Psoas muscle (tissue), 8 donors: Measurements from ENCODE around the gene NUDC. TPM values are rescaled to one million over a fixed set of nuclear protein-coding genes. Genes with fewer than 3 reads are reported as not detected.

Source experiments
- ATAC-seq, 4 donors: fragments of 200-7000 bp; cut with Tn5 transposase; one replicate each; pipeline ENCODE4 v1.9.1; 2020; ENCODE audit warnings: moderate library complexity in 3 of 4, mild to moderate bottlenecking in 2 of 4
- DNase-seq, 2 donors: peaks; one replicate each; pipeline ENCODE4 v3.0.0-alpha.2; 2020
- H3K27ac ChIP-seq: fragments of 200-600 bp; one replicate; pipeline ENCODE4 v1.8.0; 2022
- H3K27me3 ChIP-seq, 3 donors: fragments of 200-600 bp in 1 of 3; one replicate each; pipeline versions ENCODE4 v1.6.1 to v1.8.0; 2013 to 2022; ENCODE audit warnings: low read length in 2 of 3, mild to moderate bottlenecking in 2 of 3, moderate library complexity in 1 of 3; ENCODE audit not compliant: insufficient read depth in 3 of 3
- H3K36me3 ChIP-seq, 2 donors: fragments of 200-600 bp in 1 of 2; one replicate each; pipeline versions ENCODE4 v1.6.1 to v1.8.0; 2013 to 2022; ENCODE audit warnings: low read depth in 1 of 2, mild to moderate bottlenecking in 1 of 2, moderate library complexity in 1 of 2; ENCODE audit not compliant: insufficient read depth in 1 of 2
- H3K4me1 ChIP-seq: fragments of 200-600 bp; one replicate; pipeline ENCODE4 v1.8.0; 2022
- H3K4me3 ChIP-seq: fragments of 200-600 bp; one replicate; pipeline ENCODE4 v1.8.0; 2022; ENCODE audit warnings: mild to moderate bottlenecking
- H3K9me3 ChIP-seq: fragments of 200-600 bp; one replicate; pipeline ENCODE4 v1.8.0; 2022
- WGBS, 3 donors: extraction: QIAGEN DNeasy Blood & Tissue Kit; methylation state at CpG; one replicate each; pipeline versions ENCODE4 v1.1.6 to v1.1.7; 2013; 5-methylcytosine and 5-hydroxymethylcytosine counted together
- intact Hi-C, 2 donors: fragments of 100-400 bp; cut with DNase I; formaldehyde crosslinking; loops; one replicate each; pipeline versions ENCODE4 v1.11.0 to v1.14.2; 2022
- polyA plus RNA-seq, 3 donors: library from polyadenylated mRNA; stranded (reverse); fragments of 200-250 nt; gene quantifications; one replicate each; pipeline ENCODE4 v1.2.3, GENCODE V29; 2013
- total RNA-seq, 4 donors: library from RNA; stranded (reverse); fragmentation: NEBNext Ultra II Directional in 2 of 4; extraction: Animal tissue kit (Norgen Biotek cat#: 25700) in 2 of 4; gene quantifications; one replicate each; pipeline versions ENCODE4 v1.2.1 to v1.2.4, GENCODE V29; 2021 to 2023
- TF ChIP-seq, protein P1 (sequence below): fragments of 200-600 bp; IDR thresholded peaks from one replicate; pipeline ENCODE4 v1.8.0; 2022; ENCODE audit warnings: antibody characterized with exemption
- donor health status: healthy with polysubstance abuse.
- donor health status: DM: no; HTN: no; CAD: no; lungs with moderate emphysema.
- donor health status: Bipolar disorder and iron deficiency.
- donor health status: healthy.
- donor health status: DM: yes; HTN: yes; CAD: no.
- donor health status: DM: no; HTN: no; CAD: no.
- donor health status: DM: no; HTN: no; CAD: no.
- donor health status: DM: yes; HTN: yes; CAD: no.

The NUDC gene
- total and polyA plus RNA-seq, 7 donors = 55.7 to 105 (median 65.5) TPM

DNA sequence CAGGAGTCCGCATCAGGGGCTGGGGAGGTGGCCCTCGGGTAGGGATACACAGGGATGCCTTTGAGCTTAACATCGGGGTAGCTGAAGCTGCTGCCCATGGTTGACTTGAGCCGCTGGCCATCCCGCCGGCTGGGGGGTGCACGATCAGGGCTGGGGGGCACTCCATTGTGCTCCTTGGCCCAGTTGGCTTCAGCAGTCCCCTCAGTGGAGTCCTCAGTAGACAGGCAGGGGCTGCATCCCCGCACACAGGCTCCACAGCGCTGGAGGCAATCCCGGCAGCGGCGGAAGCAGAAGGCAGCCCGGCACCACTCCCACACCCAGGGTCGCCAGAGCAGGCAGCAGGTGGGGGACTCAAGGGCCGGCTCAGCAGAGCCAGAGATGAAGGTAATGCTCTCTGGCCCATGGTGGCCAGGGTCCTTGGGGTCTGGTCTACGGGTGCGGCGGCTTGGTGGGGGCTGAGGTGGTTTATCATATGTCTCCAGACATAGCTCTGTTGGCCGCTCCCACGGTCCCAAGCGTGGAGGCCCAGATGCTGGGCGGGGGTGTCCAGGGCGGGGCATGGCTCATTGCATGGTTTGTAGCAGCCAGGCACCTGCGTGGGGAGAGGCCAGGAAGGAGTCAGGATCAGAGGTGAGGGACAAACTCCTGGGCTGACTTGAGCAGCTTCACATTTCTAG is 30.4 kb downstream of the NUDC start:
- no peak overlapping the region for H3K4me3 ChIP-seq
- intact Hi-C loops = no loop called here
- 83 to 87% (median 86%) methylated on average over 24 of the region's 24 CpGs for WGBS, 3 donors
- H3K27ac ChIP-seq = no peak overlapping the region
- ATAC-seq (no peak), DNase-seq (no peak)
- TF ChIP-seq, protein P1, sequence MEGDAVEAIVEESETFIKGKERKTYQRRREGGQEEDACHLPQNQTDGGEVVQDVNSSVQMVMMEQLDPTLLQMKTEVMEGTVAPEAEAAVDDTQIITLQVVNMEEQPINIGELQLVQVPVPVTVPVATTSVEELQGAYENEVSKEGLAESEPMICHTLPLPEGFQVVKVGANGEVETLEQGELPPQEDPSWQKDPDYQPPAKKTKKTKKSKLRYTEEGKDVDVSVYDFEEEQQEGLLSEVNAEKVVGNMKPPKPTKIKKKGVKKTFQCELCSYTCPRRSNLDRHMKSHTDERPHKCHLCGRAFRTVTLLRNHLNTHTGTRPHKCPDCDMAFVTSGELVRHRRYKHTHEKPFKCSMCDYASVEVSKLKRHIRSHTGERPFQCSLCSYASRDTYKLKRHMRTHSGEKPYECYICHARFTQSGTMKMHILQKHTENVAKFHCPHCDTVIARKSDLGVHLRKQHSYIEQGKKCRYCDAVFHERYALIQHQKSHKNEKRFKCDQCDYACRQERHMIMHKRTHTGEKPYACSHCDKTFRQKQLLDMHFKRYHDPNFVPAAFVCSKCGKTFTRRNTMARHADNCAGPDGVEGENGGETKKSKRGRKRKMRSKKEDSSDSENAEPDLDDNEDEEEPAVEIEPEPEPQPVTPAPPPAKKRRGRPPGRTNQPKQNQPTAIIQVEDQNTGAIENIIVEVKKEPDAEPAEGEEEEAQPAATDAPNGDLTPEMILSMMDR = no peak
- no peaks in the 10 kb centered on the region for H3K4me1 ChIP-seq
- H3K9me3 ChIP-seq = no peaks in the 10 kb centered on the region
- peaks cover 0 to 4% of the 10 kb centered on the region in 2 donors for H3K36me3 ChIP-seq
- peaks cover 0 to 9% (median 2%) of the 10 kb centered on the region in 3 donors for H3K27me3 ChIP-seq

DNA sequence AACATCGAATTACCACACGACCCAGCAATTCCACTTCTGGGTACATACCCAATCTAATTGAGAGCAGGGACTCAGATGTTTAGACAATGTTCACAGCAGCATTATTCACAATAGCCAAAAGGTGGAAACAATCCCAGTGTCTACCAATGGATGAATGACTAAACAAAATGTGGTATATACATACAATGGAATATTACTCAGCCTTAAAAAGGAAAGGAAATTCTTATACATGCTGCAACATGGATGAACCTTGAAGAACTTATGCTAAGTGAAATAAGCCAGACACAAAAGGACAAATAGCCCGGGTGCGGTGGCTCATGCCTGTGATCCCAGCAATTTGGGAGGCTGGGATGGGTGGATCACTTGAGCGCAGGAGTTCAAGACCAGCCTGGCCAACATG is 31.8 kb downstream of the NUDC start:
- H3K9me3 ChIP-seq = no peaks in the 10 kb centered on the region
- H3K36me3 ChIP-seq = no peaks in the 10 kb centered on the region
- no peak for DNase-seq
- WGBS, 3 donors = 93 to 94% (median 94%) methylated on average over 5 of the region's 5 CpGs
- ATAC-seq = no peak
- intact Hi-C loops = no loop called here
- no peak overlapping the region for H3K4me3 ChIP-seq
- peaks cover 0 to 23% (median 3%) of the 10 kb centered on the region in 3 donors for H3K27me3 ChIP-seq
- TF ChIP-seq, protein P1 = no peak
- H3K4me1 ChIP-seq = no peaks in the 10 kb centered on the region
- no peak overlapping the region for H3K27ac ChIP-seq

DNA sequence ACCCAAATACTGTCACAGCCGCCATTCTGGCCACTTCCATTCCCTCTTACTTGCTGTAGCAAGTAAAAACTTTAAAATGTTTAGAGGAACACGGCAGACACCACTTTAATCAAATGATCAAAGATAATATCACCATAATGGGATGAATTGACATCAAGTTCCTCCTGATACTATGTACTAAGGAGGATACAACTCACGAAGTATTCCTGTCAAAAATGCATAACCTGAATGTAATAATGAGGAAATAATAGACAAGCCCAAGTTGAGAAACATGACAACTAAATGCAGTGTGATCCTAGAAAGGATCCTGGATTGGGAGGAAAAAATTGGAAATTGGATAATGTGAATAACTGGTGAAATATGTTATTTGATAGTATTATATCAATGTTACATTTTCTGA is 34.8 kb downstream of the NUDC start:
- no peak overlapping the region for H3K27ac ChIP-seq
- H3K27me3 ChIP-seq = peaks cover 0 to 51% (median 22%) of the 10 kb centered on the region in 3 donors
- no peaks in the 10 kb centered on the region for H3K4me1 ChIP-seq
- no peak overlapping the region for H3K4me3 ChIP-seq
- no peaks in the 10 kb centered on the region for H3K36me3 ChIP-seq
- H3K9me3 ChIP-seq = no peaks in the 10 kb centered on the region
- ATAC-seq (no peak), DNase-seq (no peak)
- TF ChIP-seq, protein P1 = no peak
- 73 to 77% (median 77%) methylated on average over 3 of the region's 3 CpGs for WGBS, 3 donors
- intact Hi-C loops = no loop called here

DNA sequence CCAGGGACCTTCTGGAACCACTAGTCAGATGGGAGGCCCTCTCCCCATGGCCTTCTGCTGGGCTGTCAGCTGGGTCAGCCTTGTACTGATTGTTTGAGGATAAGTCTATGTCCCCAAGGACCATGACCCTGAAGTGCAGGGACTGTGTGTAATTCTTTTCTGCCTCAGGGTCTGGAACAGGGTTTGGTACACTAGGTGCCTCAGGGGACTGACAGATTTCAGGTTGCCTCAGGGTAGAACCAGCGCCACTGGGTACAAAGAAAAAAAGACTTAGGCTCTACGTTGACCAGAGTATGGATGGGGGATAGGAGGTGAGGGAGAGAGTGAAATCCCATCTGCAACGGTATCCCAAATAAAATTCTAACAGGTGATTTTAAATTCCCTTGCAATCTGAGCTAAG is 35.8 kb downstream of the NUDC start:
- H3K4me1 ChIP-seq = no peaks in the 10 kb centered on the region
- no peak for DNase-seq
- WGBS, 3 donors = 67 to 73% (median 71%) methylated on average over 3 of the region's 3 CpGs
- H3K27ac ChIP-seq = no peak overlapping the region
- ATAC-seq = no peak
- no peak overlapping the region for H3K4me3 ChIP-seq
- H3K36me3 ChIP-seq = no peaks in the 10 kb centered on the region
- peaks cover 0 to 61% (median 22%) of the 10 kb centered on the region in 3 donors for H3K27me3 ChIP-seq
- H3K9me3 ChIP-seq = no peaks in the 10 kb centered on the region
- TF ChIP-seq, protein P1 = no peak
- intact Hi-C loops = no loop called here

DNA sequence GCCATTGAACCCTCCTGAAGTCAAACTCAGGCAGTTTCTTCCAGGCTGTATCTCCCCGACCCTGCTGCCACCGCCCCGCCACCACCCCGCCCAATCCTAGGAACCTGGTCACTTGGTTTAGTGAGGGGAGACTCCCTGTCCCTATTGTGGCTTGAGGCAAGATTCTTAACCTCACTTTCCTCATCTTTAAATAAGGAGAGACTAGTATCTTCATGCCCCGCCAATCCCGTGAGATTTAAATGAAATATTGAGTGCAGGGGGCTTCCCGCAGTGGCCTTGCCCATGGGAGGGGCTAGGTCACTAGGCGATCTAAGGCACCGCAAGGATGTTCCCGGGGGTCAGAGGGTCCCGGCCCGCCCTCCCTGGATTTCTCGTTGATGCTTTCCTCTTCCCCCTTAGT is 37.7 kb downstream of the NUDC start:
- TF ChIP-seq, protein P1 = no peak
- H3K4me3 ChIP-seq = no peak overlapping the region
- H3K27me3 ChIP-seq = peaks cover 0 to 63% (median 22%) of the 10 kb centered on the region in 3 donors
- no peaks in the 10 kb centered on the region for H3K9me3 ChIP-seq
- peaks cover 7% of the 10 kb centered on the region for H3K4me1 ChIP-seq
- H3K36me3 ChIP-seq = no peaks in the 10 kb centered on the region
- no peak for ATAC-seq
- DNase-seq = no peak
- H3K27ac ChIP-seq = no peak overlapping the region
- WGBS, 3 donors = 25 to 27% (median 26%) methylated on average over 11 to 13 of the region's 13 CpGs
- intact Hi-C loops = no loop called here
